HepG2 (cell line): Measurements from ENCODE around the gene SLC11A1. TPM values are rescaled to one million over a fixed set of nuclear protein-coding genes. Genes with fewer than 3 reads are reported as not detected.

Experiments used
- IRF2 ChIP-seq: IDR thresholded peaks from 2 replicates; pipeline ENCODE4 v1.6.1; 2018; ENCODE audit warnings: missing genetic modification reagents, missing compliant biosample characterization
- JUN ChIP-seq: sonication (generic); formaldehyde crosslinking; IDR thresholded peaks from 2 replicates; pipeline ENCODE4 v1.4.0; 2020; ENCODE audit warnings: mild to moderate bottlenecking, missing genetic modification reagents
- KLF13 ChIP-seq: sonication (generic); formaldehyde crosslinking; IDR thresholded peaks from 2 replicates; pipeline ENCODE4 v1.4.0; 2020; ENCODE audit warnings: mild to moderate bottlenecking, missing genetic modification reagents
- MLXIP ChIP-seq: sonication (generic); formaldehyde crosslinking; IDR thresholded peaks from 2 replicates; pipeline ENCODE4 v1.9.0; 2021; ENCODE audit warnings: missing genetic modification reagents, borderline replicate concordance
- PLRG1 ChIP-seq: fragments of 450-650 bp; conservative IDR thresholded peaks from 2 replicates; pipeline ENCODE4 v1.6.1; 2016
- RARA ChIP-seq: IDR thresholded peaks from 2 replicates; pipeline ENCODE4 v1.6.1; 2016; ENCODE audit warnings: missing genetic modification reagents, missing compliant biosample characterization
- SOX6 ChIP-seq, 2 experiments: fragments of 450-650 bp in 1 of 2; sonication (generic) in 1 of 2; formaldehyde crosslinking in 1 of 2; IDR thresholded peaks; 2 replicates each; pipeline versions ENCODE4 v1.4.0 to v1.6.1; 2017 to 2020; ENCODE audit warnings: antibody characterized with exemption in 1 of 2, mild to moderate bottlenecking in 1 of 2, missing genetic modification reagents in 1 of 2
- SRSF4 ChIP-seq: fragments of 200-400 bp; formaldehyde crosslinking; IDR thresholded peaks from one replicate; pipeline ENCODE4 v1.6.1; 2018; ENCODE audit warnings: mild to moderate bottlenecking, low read depth, low read length, moderate library complexity; ENCODE audit not compliant: poor library complexity, severe bottlenecking
- TFDP2 ChIP-seq: sonication (generic); formaldehyde crosslinking; IDR thresholded peaks from 2 replicates; pipeline ENCODE4 v1.4.0; 2020; ENCODE audit warnings: missing genetic modification reagents
- YY1 ChIP-seq: IDR thresholded peaks from 2 replicates; pipeline ENCODE4 v1.6.1; 2011; ENCODE audit warnings: low read length, low read depth, moderate library complexity, mild to moderate bottlenecking; ENCODE audit not compliant: insufficient read depth, insufficient replicate concordance
- ZBTB7B ChIP-seq: sonication (generic); formaldehyde crosslinking; IDR thresholded peaks from 2 replicates; pipeline ENCODE4 v1.4.0; 2020; ENCODE audit warnings: missing genetic modification reagents
- ZC3H13 ChIP-seq: sonication (generic); formaldehyde crosslinking; IDR thresholded peaks from 2 replicates; pipeline ENCODE4 v1.8.1; 2023; ENCODE audit warnings: mild to moderate bottlenecking, missing genetic modification reagents, moderate library complexity
- ZNF10 ChIP-seq: sonication (generic); formaldehyde crosslinking; IDR thresholded peaks from 2 replicates; pipeline ENCODE4 v1.4.0; 2020; ENCODE audit warnings: mild to moderate bottlenecking, low read depth, missing genetic modification reagents, borderline replicate concordance
- ZNF552 ChIP-seq: sonication (generic); formaldehyde crosslinking; IDR thresholded peaks from 2 replicates; pipeline ENCODE4 v1.9.0; 2022; ENCODE audit warnings: missing genetic modification reagents, mild to moderate bottlenecking, borderline replicate concordance
- polyA plus RNA-seq, 8 experiments: library from polyadenylated mRNA; depleted of rRNA in 3 of 8; stranded (reverse) in 7 of 8; unstranded in 1 of 8; fragments of >200 nt; fragmentation: Illumina TruSeq in 4 of 8; extraction: Trizol in 4 of 8; gene quantifications; 2 replicates each; pipeline versions ENCODE4 v1.2.1 to v1.2.3, GENCODE V29; 2011 to 2016; ENCODE audit warnings: low read depth in 4 of 8, missing spikeins in 1 of 8, mixed read lengths in 1 of 8; ENCODE audit not compliant: insufficient read depth in 1 of 8
- total RNA-seq, 5 experiments: library from RNA; depleted of rRNA; stranded (reverse); fragments of >200 nt; fragmentation: Illumina TruSeq; extraction: Trizol; gene quantifications; 2 replicates each; pipeline ENCODE4 v1.2.3, GENCODE V29; 2016; ENCODE audit warnings: low read depth in 1 of 5
- TF ChIP-seq, protein P1 (sequence below): sonication (generic); formaldehyde crosslinking; IDR thresholded peaks from 2 replicates; pipeline ENCODE4 v1.4.0; 2020; ENCODE audit warnings: missing genetic modification reagents, borderline replicate concordance
- TF ChIP-seq, protein P2 (sequence below), 2 experiments: sonication (generic) in 1 of 2; formaldehyde crosslinking in 1 of 2; IDR thresholded peaks; 2 replicates each; pipeline versions ENCODE4 v1.6.1 to v1.9.0; 2014 to 2022; ENCODE audit warnings: antibody characterized with exemption in 1 of 2, borderline replicate concordance in 1 of 2, inconsistent platforms in 1 of 2, low read depth in 1 of 2, missing genetic modification reagents in 1 of 2

The SLC11A1 gene
- total and polyA plus RNA-seq, 2 of the 13 experiments (the other 11 are each of a cell fraction or from before 2014, with no cell fraction given), result 0.33 to 2.3 TPM

DNA sequence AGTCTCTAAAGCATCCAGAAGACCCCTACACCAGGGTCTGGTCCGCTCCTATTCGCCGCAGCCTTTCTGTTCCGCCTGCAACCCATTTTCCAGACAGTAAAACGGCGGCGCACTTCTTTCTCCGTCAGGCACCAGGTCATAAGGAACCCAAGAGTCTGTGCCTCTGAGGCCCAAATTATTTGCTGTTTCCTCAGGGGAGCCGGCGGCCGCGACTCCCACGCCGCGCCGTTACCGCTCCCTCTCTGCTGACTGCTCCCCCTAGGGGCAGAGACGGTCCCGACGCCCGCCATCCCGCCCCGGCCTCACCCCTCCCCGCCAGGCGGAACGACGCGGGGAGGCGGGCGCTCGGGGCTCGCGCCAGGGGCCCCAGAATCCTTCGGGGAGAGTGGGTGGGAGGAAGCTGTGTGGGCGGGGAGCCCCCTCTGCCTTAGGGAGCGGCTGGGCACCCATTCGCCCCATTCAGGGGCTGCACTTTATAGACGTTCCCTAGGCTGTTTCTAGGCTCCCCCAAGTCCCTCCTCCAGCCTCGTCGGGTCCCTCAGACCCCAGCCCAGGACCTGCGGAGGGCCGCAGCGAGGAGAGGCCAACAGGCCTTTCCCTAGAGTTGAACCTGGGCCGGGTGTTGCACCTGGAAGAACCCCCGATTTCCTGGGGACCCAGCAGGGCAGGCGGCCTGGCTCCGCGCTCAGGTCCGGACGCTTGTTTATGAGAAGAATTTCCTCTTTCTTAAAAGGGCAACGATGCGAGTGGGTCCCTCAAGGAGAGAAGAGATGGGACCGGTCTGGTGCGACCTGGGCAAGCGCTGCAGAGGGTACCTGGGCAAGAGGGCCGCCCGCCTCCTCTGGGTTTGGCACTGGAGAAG, 14.0 kb downstream of the SLC11A1 start (continued):
- no peak for TF ChIP-seq ZNF10 (CRISPR knock-in tag)
- TF ChIP-seq ZC3H13, result peak; percentile 97
- TF ChIP-seq SOX6 (IDR thresholded peaks at IDR 0.05), result no peak
- peak; percentile 88 for TF ChIP-seq SOX6 (CRISPR knock-in tag; IDR thresholded peaks at IDR 0.05)
- no peak; the same call in 1 of the 2 replicates for TF ChIP-seq KLF13 (CRISPR knock-in tag)
- TF ChIP-seq IRF2 (CRISPR knock-in tag), result peak; percentile 88
- TF ChIP-seq, protein P1, sequence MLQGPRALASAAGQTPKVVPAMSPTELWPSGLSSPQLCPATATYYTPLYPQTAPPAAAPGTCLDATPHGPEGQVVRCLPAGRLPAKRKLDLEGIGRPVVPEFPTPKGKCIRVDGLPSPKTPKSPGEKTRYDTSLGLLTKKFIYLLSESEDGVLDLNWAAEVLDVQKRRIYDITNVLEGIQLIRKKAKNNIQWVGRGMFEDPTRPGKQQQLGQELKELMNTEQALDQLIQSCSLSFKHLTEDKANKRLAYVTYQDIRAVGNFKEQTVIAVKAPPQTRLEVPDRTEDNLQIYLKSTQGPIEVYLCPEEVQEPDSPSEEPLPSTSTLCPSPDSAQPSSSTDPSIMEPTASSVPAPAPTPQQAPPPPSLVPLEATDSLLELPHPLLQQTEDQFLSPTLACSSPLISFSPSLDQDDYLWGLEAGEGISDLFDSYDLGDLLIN (CRISPR knock-in tag), result no peak
- peak; percentile 93; the same call in 1 of the 2 replicates for TF ChIP-seq TFDP2 (CRISPR knock-in tag)
- TF ChIP-seq, protein P2, sequence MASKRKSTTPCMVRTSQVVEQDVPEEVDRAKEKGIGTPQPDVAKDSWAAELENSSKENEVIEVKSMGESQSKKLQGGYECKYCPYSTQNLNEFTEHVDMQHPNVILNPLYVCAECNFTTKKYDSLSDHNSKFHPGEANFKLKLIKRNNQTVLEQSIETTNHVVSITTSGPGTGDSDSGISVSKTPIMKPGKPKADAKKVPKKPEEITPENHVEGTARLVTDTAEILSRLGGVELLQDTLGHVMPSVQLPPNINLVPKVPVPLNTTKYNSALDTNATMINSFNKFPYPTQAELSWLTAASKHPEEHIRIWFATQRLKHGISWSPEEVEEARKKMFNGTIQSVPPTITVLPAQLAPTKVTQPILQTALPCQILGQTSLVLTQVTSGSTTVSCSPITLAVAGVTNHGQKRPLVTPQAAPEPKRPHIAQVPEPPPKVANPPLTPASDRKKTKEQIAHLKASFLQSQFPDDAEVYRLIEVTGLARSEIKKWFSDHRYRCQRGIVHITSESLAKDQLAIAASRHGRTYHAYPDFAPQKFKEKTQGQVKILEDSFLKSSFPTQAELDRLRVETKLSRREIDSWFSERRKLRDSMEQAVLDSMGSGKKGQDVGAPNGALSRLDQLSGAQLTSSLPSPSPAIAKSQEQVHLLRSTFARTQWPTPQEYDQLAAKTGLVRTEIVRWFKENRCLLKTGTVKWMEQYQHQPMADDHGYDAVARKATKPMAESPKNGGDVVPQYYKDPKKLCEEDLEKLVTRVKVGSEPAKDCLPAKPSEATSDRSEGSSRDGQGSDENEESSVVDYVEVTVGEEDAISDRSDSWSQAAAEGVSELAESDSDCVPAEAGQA (IDR thresholded peaks at IDR 0.05; ENCODE audit: low read depth), result no peak
- TF ChIP-seq, protein P2 (CRISPR knock-in tag; IDR thresholded peaks at IDR 0.05; ENCODE audit: borderline replicate concordance), result peak; percentile 60; the same call in 1 of the 2 replicates
- TF ChIP-seq ZBTB7B (CRISPR knock-in tag), result peak; percentile 99
- peak; percentile 91 for TF ChIP-seq YY1
- TF ChIP-seq JUN (CRISPR knock-in tag), result peak; percentile 81
- TF ChIP-seq PLRG1, result no peak
- no peak for TF ChIP-seq MLXIP (CRISPR knock-in tag)
- peak; percentile 74 for TF ChIP-seq RARA
- TF ChIP-seq ZNF552 (CRISPR knock-in tag), result no peak
- no peak for TF ChIP-seq SRSF4
